Activated CD4-positive, alpha-beta T cell treated with anti-CD3 and anti-CD28 coated beads, Interleukin-2, amount 50 U/mL, for 48 hours (primary cell): ENCODE results near the gene TNFAIP8L2.

Experiments
- DNase-seq, 2 experiments: peaks; one replicate each; pipeline ENCODE4 v3.0.0-alpha.2; 2020

The TNFAIP8L2 gene

DNA sequence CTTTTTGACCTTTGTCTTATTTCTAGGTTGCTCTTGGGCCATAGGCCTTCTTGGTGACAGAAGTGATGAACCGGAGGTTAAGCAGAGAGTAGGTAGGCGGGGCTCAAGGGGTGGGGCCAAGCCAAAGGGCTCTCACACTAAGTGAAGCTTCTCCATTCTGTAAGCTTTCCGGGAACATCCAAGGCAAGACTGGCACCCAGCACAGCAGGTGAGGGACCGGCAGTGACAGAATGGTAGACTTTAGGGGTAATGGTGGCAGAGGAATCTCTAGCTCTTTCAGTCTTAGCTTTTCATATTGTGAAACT lies at the start of gene TNFAIP8L2:
Gene TNFAIP8L2, plus strand, starts transcription at position 135 of the 305 bp plus-strand sequence. CDS start 2,049 bp downstream, outside the sequence.
- DNase-seq: peak; percentile 91 to 92

DNA sequence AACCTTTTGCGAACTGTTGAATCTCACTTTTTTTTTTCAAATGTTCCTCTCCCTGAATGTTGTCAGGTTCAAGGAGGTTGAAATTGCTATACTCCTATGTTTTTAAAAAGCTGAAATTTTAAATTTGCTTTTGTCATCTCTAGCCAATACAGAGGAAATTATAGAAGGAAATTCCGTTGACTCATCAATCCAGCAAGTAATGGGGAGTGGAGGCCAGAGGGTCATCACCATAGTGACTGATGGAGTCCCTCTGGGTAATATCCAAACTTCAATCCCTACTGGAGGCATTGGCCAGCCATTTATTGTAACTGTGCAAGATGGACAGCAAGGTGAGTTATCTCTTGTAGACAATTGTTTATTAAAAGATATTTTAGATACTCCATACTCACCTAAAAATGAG lies 49.6 kb upstream of the TNFAIP8L2 start:
- DNase-seq: no peak

DNA sequence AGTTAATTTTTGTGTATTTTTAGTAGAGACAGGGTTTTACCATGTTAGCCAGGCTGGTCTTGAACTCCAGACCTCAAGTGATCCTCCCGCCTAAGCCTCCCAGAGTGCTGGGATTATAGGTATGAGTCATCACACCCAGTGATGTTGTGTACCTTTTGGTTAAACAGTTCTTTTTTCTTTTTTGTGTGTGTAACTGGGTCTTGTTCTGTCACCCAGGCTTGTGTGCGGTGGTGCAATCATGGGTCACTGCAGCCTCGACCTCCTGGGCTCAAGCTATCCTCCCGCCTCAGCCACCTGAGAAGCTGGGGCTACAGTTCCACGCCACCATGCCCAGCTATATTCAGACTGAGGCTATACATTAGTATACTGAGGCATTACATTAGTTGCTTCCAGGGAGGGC lies 48.1 kb upstream of the TNFAIP8L2 start:
- DNase-seq: no peak

DNA sequence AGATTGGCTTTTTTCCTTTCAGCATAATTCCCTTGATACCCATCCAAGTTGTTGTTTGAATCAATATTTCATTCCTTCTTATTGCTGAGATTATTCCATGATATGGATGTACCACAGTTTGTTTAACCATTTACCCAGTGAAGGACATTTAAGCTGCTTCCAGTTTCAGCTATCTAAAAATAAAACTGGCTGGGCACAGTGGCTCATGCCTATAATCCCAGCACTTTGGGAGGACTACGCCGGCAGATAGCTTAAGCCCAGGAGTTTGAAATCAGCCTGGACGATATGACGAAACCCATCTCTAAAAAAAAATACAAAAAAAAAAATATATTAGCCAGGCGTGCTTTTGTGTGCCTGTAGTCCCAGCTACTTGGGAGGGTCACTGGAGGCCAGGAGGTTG lies 42.6 kb upstream of the TNFAIP8L2 start:
- DNase-seq: no peak

DNA sequence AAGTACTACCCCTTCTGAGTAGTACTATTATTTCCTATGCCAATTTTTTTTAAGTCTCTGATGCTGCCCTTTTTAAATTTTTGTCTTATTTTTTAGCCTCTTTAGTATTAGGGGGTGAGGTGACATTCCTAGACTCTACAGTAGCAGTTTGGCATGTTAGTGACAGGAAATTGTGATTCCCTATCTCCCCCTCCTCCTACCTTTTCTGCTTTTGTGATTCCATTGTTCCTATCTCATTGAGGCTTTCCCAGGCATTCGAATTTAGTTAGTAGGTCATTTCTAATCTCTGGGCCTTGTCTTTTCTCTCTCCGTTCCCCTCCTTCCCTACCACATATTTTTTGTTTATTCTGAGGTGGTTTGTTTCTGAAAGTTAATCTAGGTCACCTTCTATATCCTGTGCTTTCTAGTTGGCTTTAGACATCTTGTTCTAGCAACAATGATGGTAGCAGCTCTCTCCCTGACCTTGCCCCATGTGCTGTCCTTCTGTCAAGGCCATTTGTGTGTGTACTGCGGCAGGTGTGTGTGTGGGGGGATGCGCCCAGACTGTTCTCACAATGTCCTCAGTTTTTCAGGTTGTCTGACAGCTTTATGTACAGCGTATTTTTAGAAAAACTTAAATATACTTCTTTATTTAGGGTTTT lies 31.6 kb upstream of the TNFAIP8L2 start:
- no peak for DNase-seq

DNA sequence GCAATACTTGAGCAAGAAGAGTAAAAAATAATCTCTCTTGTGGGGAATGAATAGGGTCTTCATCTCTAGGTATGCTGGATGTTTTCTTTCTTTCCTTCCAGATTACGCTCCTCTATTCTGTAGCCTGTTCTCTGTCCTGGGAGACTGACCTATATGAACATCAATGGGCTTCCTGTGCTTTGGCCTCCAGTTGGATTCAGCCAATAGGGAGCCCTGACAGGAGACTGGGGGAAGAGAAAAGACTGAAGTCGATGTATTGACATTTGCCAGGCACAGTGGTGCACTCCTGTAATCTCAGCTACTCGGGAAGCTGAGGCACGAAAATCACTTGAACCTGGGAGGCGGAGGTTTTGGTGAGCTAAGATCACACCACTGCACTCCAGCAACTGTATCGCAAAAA lies 27.6 kb upstream of the TNFAIP8L2 start:
- no peak for DNase-seq

DNA sequence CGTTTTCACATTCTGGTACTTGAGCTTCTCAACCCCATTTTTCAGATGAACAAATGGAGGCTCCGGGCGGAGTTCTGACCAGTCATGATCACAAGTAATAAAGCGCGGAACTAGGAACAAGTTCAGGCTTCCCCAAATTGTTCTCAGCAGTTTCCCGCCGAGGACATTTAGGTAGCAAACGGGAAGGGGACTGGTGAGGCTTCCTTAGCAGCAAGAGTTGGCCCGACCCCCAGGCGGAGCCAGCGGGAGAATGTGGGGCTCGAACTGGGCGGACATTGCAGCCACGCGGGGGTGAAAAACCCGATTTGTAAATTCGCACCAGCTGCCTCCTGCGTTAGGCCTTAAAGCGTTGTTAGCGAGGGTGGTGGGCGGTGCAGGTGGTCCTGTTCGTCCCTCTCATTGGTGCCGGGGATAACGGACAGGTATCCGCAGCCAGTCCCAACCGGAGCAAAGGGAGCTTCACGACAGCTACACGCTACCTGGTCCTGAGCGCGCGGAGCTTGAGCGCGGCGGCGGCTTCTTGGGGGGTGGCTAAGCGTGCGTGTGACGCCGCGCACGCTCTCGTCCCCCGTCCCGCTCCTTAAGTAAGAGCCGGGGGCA lies 25.4 kb upstream of the TNFAIP8L2 start:
- peak; percentile 84 to 87 for DNase-seq

DNA sequence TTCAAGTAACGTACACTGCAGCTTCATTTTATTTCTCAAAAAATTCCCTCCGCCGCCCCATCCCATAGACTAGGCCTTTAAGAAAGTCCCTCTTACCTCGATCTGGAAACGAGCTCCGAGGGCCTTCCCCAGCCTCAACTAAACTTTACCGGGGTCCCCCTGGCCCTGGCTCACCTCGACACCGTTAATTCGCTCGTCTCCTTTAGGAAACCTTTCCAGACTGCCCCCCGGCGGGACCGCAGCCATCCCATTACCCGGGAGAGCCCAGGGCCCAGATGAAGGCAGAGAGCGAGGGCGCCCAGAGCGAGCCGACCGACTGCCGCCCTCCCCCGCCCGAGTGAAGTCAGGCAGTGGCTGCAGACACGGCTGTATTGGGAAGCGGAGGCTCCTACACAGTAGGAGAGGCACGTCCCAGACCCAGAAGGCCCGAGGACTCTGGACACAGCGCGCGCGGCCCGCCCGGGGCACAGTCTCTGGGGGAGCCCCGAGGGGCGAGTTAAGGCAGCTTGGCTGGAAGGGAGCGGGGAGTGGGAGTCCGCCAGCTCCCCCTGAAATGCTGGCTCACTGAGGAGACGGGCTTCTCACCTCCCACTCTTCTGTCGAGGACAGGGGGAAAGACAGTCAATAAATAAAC lies 24.6 kb upstream of the TNFAIP8L2 start:
- DNase-seq: no peak

DNA sequence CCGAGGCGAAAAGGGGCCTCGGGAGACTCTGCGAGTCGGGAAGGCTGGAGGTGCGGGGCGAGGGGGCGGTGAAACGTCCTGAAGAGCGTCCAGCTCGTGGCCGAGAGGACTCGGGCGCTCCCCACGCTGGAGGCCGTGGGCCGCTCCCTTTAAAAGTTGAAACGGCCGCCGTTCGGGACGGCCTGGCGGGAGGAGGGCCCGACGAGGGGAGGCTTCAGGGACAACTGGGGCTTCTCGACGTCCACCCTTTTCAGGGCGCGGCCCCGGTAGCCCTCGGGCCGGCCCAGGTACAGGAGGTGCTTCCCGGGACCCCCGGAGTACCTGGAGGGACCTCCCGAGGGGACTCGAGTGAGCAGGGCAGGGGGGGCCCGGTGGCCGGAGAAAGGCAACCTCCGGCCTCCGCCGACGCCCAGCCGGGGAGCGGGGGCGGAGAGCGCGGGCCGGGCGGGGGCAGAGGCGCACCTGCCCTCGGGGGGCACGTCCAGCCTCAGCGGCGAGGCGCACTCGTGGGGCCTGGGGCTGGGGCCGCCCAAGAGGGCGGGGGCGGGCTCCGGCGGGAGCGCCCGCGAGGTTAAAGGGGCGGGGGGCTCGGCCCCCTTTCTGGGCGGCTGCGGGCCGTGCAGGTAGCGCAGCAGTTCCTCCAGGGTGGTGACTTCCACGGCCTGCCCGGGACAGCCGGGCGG lies 24.0 kb upstream of the TNFAIP8L2 start:
- DNase-seq: no peak

DNA sequence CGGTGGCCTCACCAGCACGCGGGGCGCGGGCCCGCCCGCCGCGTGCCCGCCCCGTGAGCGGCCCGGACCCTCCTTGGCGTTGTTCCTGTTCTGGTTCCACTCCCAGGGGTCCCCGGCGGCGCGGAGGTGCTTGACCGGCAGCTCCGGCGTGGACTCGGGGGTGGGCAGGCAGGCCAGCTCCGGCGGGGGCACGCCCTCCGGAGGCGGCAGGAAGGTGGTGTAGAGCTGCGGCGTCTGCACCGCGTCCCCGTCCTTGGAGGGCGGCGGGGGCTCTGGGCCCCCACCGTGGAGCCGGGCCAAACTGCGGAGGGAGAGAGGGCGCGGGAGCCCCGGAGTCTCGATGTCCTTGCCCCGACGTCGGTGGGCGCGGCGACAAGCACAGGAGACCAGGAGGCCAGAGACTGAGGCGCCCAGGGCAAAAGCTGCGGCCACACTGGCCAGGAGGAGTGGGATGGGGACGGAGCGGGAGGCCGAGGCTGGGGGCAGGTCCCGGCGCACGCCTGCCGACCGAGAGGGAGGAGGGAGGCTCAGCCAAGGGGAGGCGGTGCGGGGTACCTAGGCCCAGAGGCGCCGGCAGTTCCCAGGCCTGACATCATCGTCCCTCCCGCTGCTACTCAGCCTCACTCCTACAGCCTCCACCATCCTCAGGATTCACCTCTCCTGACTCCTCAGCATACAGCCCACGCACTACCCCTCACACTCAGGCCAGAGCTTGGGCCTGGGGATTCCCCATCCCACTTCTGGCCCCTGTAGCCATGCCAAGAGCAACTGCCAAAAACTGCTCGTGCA lies 23.2 kb upstream of the TNFAIP8L2 start:
- no peak for DNase-seq

DNA sequence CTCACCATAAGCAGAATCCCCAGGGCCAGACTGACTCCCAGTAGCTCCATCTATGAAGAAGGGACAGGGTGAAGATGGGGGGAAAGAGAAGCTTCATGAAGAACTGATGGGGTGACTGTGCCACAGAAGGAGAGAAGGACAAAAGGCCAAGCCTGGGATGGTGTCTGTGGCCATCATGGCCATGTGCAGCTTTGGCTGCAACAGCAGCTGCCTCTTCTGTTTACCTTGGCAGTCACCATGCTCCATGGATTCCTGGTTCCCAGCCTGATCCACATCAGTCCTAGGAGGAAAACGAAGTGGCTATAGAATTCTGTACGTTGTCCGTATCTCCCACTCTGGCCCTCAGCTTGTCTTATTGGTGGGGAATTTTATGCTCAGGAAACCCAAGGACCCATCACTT lies 22.1 kb upstream of the TNFAIP8L2 start:
- DNase-seq: no peak

DNA sequence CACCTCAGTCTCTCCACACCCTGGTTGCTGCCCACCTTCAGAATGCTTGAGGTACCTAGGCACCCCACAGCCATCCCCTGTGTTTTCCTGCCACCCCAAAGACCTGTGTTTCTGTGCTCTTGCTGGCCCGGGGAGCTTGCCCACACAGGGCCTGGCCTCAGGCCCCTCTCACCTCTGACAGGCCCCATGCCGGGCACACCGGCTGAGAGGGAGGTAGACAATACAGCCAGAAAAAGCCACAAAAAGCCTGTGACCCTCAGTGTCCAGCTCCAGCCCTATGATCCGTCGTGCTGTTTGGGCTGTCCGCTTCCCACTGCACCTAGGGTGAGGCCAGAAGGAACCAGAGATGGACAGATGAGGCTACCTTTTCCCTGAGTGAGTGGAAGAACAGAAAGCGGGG lies 21.5 kb upstream of the TNFAIP8L2 start:
- no peak for DNase-seq

DNA sequence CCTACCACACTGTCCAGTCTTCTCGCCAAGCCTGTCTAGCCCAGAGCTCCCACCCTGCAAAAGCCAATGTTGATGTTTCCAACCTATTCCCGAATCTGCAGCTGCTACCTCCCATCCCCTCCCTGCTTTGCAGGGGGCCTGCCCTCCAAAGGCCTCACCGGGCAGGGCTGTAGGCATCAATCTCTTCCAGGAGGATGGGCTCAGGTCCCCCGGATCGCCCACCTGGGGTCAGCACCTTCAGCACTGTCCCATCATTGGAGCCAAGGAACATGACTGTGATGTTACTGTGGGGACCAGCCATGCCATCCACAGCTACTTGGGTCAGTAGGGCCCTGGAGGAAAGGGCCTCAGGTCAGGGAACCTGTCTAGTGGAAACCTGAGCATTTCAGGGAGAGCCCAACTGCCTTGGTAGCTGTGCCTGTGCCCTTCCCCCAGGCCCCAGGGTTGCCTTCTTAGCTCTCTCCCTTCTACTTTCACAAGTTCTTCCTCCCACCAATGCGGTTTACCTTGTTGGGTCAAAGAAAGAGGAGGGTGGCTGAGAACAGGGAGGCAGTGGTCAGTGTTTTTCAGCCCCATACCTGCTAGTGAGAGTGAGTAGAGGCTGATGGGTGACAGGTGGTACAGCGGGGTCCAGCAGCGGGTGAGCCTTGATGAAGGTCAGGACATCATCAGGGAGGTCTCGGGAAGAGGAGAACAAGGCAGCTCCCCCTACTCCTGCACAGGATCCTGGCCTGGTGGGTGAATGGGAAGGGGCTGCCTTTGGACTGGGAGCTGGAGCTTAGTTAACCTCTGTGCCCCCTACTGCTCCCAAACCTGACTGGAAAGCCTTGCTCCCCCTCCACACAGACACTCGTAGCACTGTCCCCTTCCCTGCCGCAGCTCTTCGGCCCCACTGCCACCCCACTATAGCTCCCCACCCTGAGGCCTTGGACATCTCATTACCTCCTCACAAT lies 20.7 kb upstream of the TNFAIP8L2 start:
- DNase-seq: no peak

DNA sequence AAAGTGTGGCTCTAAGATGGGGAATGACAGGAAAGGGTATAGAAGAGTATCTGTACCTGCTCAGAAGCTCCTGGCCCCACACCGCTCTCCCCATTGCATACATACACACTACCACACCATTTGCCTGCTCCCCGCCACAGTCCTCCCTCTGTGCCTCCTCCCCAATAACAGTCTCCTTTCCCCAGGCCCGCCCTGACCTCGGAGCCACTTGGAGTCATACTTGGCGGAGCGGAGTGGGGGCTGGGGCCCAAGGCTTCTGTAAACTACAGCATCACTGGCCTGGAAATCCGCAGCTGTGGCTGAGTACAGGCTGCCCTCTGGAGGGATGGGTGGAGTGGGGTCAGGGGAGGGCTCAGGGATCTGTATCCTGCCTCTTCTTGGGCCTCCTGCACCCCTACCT lies 18.7 kb upstream of the TNFAIP8L2 start:
- no peak for DNase-seq

DNA sequence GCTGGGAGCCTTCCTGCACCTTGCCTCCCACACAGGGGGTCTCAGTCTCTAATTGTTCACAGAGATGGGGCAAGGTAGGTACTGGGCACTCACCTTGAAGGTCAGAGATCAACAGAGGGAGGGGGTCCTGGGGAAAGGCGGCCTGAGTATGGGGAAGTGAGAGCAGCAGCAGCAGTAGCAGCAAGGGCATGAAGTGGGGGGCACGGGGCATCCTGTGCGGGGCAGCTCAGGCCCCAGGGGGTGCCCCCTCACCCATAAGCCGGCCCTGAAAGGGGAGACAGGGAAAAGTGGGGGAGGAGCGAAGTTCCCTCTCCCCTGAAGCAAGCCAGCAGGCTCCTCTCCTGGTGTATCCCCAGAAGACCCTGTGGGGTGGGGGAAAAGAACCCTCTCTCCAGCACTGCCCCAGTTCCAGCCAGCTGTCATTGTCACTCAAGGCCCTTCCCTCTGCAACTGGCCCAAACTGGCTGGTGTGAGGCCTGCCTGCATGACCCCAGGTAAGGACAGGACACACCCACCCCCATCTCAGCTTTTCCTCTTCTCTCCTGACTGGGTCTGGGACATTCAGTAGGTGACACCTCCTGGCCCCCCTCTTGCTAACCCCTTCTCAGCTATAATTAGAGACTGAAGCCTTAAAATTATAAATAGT lies 13.9 kb upstream of the TNFAIP8L2 start:
- DNase-seq: no peak

DNA sequence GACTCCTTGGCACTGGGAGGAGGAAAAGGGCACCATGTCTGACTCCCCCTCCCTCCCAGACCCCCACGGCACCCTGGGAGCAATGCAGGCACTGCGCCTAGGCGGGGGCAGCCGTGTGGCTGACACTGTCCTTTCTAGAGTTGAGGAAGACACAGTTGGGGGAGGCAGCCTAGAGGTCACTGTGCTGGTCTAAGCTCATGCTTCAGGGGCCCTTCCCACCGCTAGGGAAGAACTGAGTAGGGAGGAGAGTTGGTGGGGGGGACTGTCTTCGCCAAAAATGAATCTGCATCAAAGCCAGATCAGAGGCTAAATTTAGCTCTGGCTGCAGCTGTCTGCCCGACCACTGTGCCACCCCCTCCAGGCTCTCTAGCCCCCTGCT lies 13.4 kb upstream of the TNFAIP8L2 start:
- DNase-seq: no peak

DNA sequence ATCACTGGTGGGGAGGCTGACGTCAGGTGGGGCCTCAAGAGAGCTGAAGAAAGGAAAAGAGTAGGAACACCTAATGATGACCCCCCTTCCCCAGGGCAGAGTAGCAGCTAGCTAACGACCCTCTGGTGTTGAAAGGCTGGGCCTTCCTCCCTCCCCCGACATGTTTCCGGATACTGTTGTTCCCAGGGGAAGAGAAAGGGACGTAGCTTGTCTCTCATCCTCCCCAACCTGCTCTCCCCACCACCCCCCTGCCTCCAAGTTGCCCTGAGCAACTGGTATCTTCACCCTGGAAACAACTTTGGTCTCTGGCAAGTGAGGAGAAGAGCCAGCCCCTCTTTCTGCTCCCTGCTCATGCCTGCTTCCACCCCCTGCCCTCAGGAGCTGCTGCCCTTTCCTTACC lies 12.5 kb upstream of the TNFAIP8L2 start:
- DNase-seq: no peak

DNA sequence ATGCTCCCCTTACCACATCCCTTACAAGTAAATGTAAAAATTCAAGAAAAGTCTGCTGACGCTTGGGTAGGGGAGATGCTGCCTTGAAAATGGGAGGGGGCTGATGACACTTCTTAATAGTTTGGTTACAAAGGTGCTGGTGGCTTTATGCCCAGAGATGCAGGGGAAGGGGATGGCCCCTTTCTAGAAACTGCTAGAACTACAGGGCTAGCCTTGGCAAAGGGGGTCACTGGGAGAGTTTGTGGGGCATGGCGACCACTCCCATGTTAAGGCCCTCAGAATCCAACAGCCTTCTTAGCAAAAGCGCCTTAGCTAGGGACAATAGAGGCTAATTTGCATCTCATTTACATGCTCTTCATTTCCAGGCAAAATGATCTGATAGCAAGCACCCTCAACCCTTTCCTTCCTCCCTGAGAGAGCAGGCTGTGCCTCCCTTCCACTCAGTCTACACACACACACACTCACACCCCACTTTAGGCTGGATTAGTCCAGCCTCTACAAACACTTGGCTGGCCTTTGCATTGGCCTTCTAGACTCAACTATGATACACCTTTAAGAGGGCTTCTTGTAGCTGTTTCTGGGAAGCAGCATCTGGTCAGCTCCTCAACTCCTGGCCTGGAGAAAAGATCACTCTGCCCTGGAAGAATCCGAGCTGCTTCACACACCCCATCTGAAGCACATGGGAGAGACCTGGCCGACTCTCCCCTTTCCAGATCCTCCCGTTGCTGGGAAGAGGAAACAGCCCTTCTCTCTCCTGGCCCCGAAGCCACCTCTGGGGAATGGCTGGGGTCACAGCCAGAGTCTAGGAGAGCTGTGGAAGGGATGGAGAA lies 11.8 kb upstream of the TNFAIP8L2 start:
- no peak for DNase-seq

DNA sequence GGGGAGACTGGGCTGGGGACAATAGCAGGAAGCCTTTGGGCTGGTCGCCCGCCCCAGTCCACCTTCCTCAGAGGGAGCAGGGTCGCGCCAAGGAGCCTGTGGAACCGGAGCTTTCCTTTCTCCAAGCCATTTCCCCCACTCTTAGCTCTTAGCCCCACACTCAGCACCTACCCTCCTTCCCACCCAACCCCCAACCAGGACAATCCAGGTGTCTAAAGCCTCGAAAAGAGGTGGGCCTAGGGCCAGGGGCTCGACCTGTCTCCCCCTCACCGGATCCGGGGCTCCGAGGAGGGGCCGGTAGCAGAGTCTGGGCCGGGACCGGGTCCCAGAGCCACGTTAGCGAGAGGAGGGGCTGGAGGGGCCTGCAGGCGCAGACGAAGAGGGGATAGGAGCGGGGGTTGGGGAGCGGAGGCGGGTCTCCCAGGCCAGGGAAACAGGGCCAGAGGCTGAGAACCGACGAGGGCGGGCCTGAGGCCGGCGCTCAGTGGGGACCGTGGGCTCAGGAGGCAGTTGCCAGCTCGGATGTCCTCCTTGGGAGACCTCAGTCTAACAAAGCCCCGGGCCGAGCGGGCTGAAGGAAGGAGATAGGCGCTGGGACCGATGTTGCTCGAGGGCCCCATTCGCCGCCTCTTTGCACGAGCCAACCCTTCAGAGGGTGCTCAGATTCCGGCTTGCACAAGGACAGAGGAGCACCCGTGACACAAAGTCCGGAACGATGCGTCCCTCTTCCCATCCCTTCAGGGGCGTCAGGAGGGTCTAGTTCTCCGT lies 11.0 kb upstream of the TNFAIP8L2 start:
- peak; percentile 24 to 36 for DNase-seq

DNA sequence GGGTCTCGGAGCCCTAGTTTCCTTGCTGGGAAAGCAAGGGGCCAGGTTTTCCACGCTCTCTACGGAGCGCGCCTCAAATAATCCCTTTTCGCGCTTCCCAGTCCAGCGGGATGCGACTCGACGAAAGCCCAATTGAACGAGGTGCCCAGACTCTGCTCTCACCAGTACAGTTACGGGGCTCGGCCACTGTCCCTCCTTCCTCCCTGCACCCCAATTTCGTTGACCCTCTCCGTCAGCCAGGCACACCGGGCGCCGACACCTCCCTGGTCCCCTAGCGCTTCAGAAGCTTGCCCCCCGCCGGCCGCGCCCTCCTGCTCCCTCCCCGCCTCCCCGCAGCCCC lies 10.4 kb upstream of the TNFAIP8L2 start:
- peak in 1 of 2 experiments; percentile 17 for DNase-seq
